HepG2 (cell line): ENCODE measurements around the gene NSMCE1. TPM values are rescaled to one million over a fixed set of nuclear protein-coding genes. Genes with fewer than 3 reads are reported as not detected.

Source experiments
- CAMTA2 ChIP-seq: sonication (generic); formaldehyde crosslinking; IDR thresholded peaks from 2 replicates; pipeline ENCODE4 v1.4.0; 2020; ENCODE audit warnings: mild to moderate bottlenecking, missing genetic modification reagents, borderline replicate concordance
- FLYWCH1 ChIP-seq: sonication (generic); formaldehyde crosslinking; IDR thresholded peaks from 2 replicates; pipeline ENCODE4 v1.8.1; 2023; ENCODE audit warnings: mild to moderate bottlenecking, missing genetic modification reagents
- FOXO1 ChIP-seq: sonication (generic); formaldehyde crosslinking; IDR thresholded peaks from 2 replicates; pipeline ENCODE4 v1.4.0; 2020; ENCODE audit warnings: missing genetic modification reagents
- HIVEP1 ChIP-seq: sonication (generic); formaldehyde crosslinking; IDR thresholded peaks from 2 replicates; pipeline ENCODE4 v1.4.0; 2020; ENCODE audit warnings: mild to moderate bottlenecking, missing genetic modification reagents
- KDM1A ChIP-seq: IDR thresholded peaks from 2 replicates; pipeline ENCODE4 v1.6.1; 2016; ENCODE audit warnings: missing compliant biosample characterization
- MTF1 ChIP-seq: sonication (generic); formaldehyde crosslinking; IDR thresholded peaks from 2 replicates; pipeline ENCODE4 v1.5.0; 2020; ENCODE audit warnings: missing genetic modification reagents
- MXD3 ChIP-seq: IDR thresholded peaks from 2 replicates; pipeline ENCODE4 v1.6.1; 2016; ENCODE audit warnings: mild to moderate bottlenecking, missing biosample characterization, missing genetic modification reagents
- PAF1 ChIP-seq: IDR thresholded peaks from 2 replicates; pipeline ENCODE4 v1.6.1; 2016; ENCODE audit warnings: missing genetic modification reagents, missing compliant biosample characterization
- SMYD3 ChIP-seq: sonication (generic); formaldehyde crosslinking; IDR thresholded peaks from 2 replicates; pipeline ENCODE4 v1.8.1; 2023; ENCODE audit warnings: mild to moderate bottlenecking, missing genetic modification reagents
- USF2 ChIP-seq, 2 experiments: sonication (generic) in 1 of 2; formaldehyde crosslinking in 1 of 2; IDR thresholded peaks; 2 replicates each; pipeline versions ENCODE4 v1.5.1 to v1.6.1; 2011 to 2020; ENCODE audit warnings: borderline replicate concordance in 1 of 2, low read depth in 1 of 2, low read length in 1 of 2, mild to moderate bottlenecking in 1 of 2, missing genetic modification reagents in 1 of 2, moderate library complexity in 1 of 2
- ZBTB1 ChIP-seq: sonication (generic); formaldehyde crosslinking; IDR thresholded peaks from 2 replicates; pipeline ENCODE4 v1.4.0; 2020; ENCODE audit warnings: missing genetic modification reagents, borderline replicate concordance
- ZBTB4 ChIP-seq: sonication (generic); formaldehyde crosslinking; IDR thresholded peaks from 2 replicates; pipeline ENCODE4 v1.4.0; 2020; ENCODE audit warnings: missing genetic modification reagents, mild to moderate bottlenecking, borderline replicate concordance
- ZFP36L1 ChIP-seq: sonication (generic); formaldehyde crosslinking; IDR thresholded peaks from 2 replicates; pipeline ENCODE4 v1.8.0; 2022; ENCODE audit warnings: mild to moderate bottlenecking, missing genetic modification reagents, moderate library complexity
- ZFYVE20 ChIP-seq: sonication (generic); formaldehyde crosslinking; IDR thresholded peaks from 2 replicates; pipeline ENCODE4 v1.8.0; 2023; ENCODE audit warnings: low read depth, mild to moderate bottlenecking, moderate library complexity, missing genetic modification reagents, borderline replicate concordance
- ZNF121 ChIP-seq: sonication (generic); formaldehyde crosslinking; IDR thresholded peaks from 2 replicates; pipeline ENCODE4 v1.5.0; 2020; ENCODE audit warnings: mild to moderate bottlenecking, missing genetic modification reagents
- ZNF616 ChIP-seq: sonication (generic); formaldehyde crosslinking; IDR thresholded peaks from 2 replicates; pipeline ENCODE4 v1.5.0; 2020; ENCODE audit warnings: low read depth, mild to moderate bottlenecking, missing genetic modification reagents
- ZNF768 ChIP-seq: sonication (generic); formaldehyde crosslinking; IDR thresholded peaks from 2 replicates; pipeline ENCODE4 v1.4.0; 2020; ENCODE audit warnings: missing genetic modification reagents
- ZNF780A ChIP-seq: sonication (generic); formaldehyde crosslinking; IDR thresholded peaks from 2 replicates; pipeline ENCODE4 v1.8.0; 2022; ENCODE audit warnings: mild to moderate bottlenecking, missing genetic modification reagents, moderate library complexity
- ZZZ3 ChIP-seq: sonication (generic); formaldehyde crosslinking; IDR thresholded peaks from 2 replicates; pipeline ENCODE4 v1.4.0; 2020; ENCODE audit warnings: missing genetic modification reagents, mild to moderate bottlenecking, borderline replicate concordance
- polyA plus RNA-seq, 8 experiments: library from polyadenylated mRNA; depleted of rRNA in 3 of 8; stranded (reverse) in 7 of 8; unstranded in 1 of 8; fragments of >200 nt; fragmentation: Illumina TruSeq in 4 of 8; extraction: Trizol in 4 of 8; gene quantifications; 2 replicates each; pipeline versions ENCODE4 v1.2.1 to v1.2.3, GENCODE V29; 2011 to 2016; ENCODE audit warnings: low read depth in 4 of 8, missing spikeins in 1 of 8, mixed read lengths in 1 of 8; ENCODE audit not compliant: insufficient read depth in 1 of 8
- total RNA-seq, 5 experiments: library from RNA; depleted of rRNA; stranded (reverse); fragments of >200 nt; fragmentation: Illumina TruSeq; extraction: Trizol; gene quantifications; 2 replicates each; pipeline ENCODE4 v1.2.3, GENCODE V29; 2016; ENCODE audit warnings: low read depth in 1 of 5
- TF ChIP-seq, protein P1 (sequence below): sonication (generic); formaldehyde crosslinking; IDR thresholded peaks from 2 replicates; pipeline ENCODE4 v1.4.0; 2020; ENCODE audit warnings: missing genetic modification reagents, borderline replicate concordance

The NSMCE1 gene
- total and polyA plus RNA-seq, 2 of the 13 experiments (the other 11 are each of a cell fraction or from before 2014, with no cell fraction given), result 42.7 to 52.9 TPM

DNA sequence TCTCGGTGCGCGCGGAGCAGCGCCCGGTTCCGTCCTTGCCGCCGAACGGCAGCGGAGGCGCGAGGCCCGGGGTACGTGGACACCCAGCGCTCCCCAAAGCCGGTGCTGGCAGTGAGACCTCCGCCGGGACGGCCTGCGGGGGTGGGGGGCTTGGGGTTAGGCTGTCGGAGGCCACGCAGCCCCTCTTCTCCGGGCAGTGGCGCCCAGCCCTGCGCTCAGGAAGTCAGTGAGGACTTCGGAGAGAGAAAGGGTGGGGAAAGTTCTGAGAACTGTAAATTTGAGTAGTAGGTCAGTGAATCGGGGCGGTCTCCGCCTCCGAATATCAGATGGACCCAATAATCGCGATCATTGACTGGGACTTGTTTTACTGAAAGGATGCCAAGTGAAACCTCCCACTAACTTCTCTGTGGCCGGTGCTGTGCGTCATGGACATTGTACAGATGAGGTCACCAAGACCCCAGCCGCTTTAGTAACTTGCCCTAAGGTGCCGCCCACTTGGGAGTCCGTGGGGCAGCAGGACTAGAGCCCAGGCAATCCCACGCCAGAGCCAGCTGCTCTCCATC is 45.7 kb upstream of the NSMCE1 start (continued):
- TF ChIP-seq, protein P1, sequence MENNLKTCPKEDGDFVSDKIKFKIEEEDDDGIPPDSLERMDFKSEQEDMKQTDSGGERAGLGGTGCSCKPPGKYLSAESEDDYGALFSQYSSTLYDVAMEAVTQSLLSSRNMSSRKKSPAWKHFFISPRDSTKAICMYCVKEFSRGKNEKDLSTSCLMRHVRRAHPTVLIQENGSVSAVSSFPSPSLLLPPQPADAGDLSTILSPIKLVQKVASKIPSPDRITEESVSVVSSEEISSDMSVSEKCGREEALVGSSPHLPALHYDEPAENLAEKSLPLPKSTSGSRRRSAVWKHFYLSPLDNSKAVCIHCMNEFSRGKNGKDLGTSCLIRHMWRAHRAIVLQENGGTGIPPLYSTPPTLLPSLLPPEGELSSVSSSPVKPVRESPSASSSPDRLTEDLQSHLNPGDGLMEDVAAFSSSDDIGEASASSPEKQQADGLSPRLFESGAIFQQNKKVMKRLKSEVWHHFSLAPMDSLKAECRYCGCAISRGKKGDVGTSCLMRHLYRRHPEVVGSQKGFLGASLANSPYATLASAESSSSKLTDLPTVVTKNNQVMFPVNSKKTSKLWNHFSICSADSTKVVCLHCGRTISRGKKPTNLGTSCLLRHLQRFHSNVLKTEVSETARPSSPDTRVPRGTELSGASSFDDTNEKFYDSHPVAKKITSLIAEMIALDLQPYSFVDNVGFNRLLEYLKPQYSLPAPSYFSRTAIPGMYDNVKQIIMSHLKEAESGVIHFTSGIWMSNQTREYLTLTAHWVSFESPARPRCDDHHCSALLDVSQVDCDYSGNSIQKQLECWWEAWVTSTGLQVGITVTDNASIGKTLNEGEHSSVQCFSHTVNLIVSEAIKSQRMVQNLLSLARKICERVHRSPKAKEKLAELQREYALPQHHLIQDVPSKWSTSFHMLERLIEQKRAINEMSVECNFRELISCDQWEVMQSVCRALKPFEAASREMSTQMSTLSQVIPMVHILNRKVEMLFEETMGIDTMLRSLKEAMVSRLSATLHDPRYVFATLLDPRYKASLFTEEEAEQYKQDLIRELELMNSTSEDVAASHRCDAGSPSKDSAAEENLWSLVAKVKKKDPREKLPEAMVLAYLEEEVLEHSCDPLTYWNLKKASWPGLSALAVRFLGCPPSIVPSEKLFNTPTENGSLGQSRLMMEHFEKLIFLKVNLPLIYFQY, result no peak; the same call in 1 of the 2 replicates
- no peak; the same call in none of the 2 replicates for TF ChIP-seq CAMTA2 (CRISPR knock-in tag)
- no peak for TF ChIP-seq ZBTB4 (CRISPR knock-in tag)
- TF ChIP-seq KDM1A, result no peak
- no peak for TF ChIP-seq ZNF616 (CRISPR knock-in tag)
- no peak for TF ChIP-seq MTF1
- TF ChIP-seq PAF1 (CRISPR knock-in tag), result no peak
- TF ChIP-seq ZBTB1 (CRISPR knock-in tag), result no peak
- no peak; the same call in 1 of the 2 replicates for TF ChIP-seq MXD3
- TF ChIP-seq FLYWCH1 (CRISPR knock-in tag), result peak; percentile 65; the same call in 1 of the 2 replicates
- no peak; the same call in 1 of the 2 replicates for TF ChIP-seq FOXO1 (CRISPR knock-in tag)
- no peak for TF ChIP-seq ZNF121
- TF ChIP-seq ZZZ3 (CRISPR knock-in tag), result peak; percentile 45; the same call in 1 of the 2 replicates
- no peak for TF ChIP-seq ZNF780A (CRISPR knock-in tag)
- no peak for TF ChIP-seq ZFP36L1
- TF ChIP-seq USF2 (IDR thresholded peaks at IDR 0.05; ENCODE audit: low read depth, low read length), result no peak
- TF ChIP-seq USF2 (CRISPR knock-in tag; IDR thresholded peaks at IDR 0.05; ENCODE audit: borderline replicate concordance), result no peak
- 0 out of 2 replicates have a peak, but pooled peaks have one; percentile 21 for TF ChIP-seq ZNF768 (CRISPR knock-in tag)
- TF ChIP-seq ZFYVE20 (CRISPR knock-in tag), result no peak
- TF ChIP-seq SMYD3 (CRISPR knock-in tag), result no peak
- no peak for TF ChIP-seq HIVEP1
